Superior temporal gyrus (tissue), 1 donor: Measurements from ENCODE around the gene UBE3D.
"Not testable (repeated sequence)": the region's sequence is repeated elsewhere in the genome, so short reads cannot be mapped to it uniquely, and the experiment has no call there.

ENCODE experiments used
- DNase-seq: peaks from one replicate; pipeline ENCODE4 v3.0.0-alpha.2; 2016; ENCODE audit errors: extremely low spot score

The UBE3D gene

DNA sequence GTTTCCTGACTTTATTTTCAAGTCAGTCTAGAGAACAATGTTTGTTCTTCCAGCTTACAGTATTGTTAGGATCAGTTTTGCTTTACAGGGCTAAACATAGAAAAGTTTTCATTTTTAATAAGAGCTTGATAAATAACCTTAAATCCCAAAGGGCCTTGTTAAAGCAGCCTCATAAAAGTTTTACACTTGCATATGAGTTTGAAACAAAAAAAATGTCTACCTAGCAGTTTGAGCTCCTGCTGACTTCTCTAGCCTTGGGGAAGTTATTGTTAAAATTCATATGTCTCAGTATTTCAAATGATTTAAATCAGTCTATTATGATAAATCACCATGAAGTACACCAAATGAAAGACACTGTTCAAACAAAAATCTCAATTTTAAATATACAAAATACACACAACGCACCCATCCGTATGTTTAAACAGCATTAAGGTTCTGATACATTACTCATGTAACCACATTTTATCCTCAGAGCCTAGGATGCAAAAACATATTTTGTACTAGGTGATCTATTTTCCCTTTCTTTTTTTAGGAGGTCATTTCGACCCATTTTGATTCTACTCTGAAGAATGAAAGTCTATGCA lies 87.2 kb downstream of the UBE3D start:
- no peak for DNase-seq

- no peak for DNase-seq
These were observed 89.5 kb downstream of the UBE3D start for GRCh38 chr6:82976179-82976578.

DNA sequence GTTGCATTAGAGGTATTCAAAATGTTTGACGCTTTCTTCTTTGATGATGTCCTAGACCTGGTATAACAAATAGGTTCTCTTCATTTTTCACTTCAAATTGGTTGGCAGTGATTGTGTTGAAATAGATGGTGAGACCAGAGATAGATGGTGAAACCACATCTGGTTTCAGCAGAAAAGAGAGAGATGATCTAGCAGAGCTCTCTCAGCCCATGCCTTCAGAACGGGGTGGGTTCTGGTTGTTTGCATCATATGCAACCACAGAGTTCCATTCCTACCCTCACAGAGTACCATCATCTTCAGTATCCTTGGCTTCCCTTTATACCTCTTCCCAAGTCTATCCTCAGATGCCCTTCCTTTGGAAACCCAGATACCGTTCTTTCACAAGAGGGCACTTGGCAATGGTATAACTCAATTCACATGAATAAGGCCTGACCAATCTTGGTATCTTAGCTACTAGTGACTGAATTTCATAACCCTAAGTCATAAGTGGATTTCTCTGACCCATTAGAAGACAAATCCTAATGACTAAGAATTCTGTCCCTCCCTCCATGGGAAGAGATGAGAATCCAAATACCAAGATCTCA lies 93.7 kb downstream of the UBE3D start:
- DNase-seq = no peak

DNA sequence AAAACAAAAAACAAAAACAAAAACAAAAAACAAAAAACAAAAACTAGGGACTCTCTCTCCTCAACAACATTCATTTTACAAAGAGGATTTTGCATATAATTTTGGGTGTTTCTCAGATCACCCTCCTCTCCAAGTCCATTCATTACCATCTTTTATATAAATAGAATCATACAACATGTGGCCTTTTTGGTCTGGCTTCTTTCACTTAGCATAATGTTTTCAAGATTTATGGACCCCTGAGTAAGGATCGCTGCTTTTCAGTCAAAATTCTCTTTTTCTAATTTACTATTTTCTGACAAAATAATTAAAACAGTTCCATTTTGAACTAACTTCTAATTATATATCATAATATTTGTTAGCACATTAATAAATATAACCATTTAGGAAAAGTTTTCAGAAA lies 94.8 kb downstream of the UBE3D start:
- DNase-seq = no peak

- no peak for DNase-seq
These were observed 96.9 kb downstream of the UBE3D start for GRCh38 chr6:82968708-82969107.

GRCh38 chr6:82963191-82963925 lies 102.3 kb downstream of the UBE3D start:
- DNase-seq = no peak

- DNase-seq = no peak
These were observed 106.2 kb downstream of the UBE3D start for GRCh38 chr6:82959385-82959941.

DNA sequence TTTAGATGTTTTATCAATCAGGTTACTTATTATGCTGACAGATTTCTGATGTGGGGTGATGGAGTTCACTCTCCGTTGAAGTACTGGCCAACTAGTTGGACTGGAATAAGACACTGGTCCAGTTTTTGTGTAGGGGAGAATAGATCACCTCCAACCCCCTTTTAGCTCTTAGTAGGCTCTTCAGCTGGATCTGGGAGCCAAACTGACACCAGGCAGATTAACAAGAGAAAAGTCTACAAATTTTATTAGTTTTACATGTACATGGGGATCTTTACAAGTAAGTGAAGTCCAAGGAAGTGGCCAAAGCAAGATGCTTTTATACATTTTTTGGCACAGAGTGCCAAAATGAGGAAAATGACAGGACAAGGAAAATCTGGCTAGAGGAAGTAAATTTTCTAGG lies 107.1 kb downstream of the UBE3D start:
- DNase-seq = no peak

GRCh38 chr6:82957868-82958245 lies 107.8 kb downstream of the UBE3D start:
- DNase-seq = no peak

DNA sequence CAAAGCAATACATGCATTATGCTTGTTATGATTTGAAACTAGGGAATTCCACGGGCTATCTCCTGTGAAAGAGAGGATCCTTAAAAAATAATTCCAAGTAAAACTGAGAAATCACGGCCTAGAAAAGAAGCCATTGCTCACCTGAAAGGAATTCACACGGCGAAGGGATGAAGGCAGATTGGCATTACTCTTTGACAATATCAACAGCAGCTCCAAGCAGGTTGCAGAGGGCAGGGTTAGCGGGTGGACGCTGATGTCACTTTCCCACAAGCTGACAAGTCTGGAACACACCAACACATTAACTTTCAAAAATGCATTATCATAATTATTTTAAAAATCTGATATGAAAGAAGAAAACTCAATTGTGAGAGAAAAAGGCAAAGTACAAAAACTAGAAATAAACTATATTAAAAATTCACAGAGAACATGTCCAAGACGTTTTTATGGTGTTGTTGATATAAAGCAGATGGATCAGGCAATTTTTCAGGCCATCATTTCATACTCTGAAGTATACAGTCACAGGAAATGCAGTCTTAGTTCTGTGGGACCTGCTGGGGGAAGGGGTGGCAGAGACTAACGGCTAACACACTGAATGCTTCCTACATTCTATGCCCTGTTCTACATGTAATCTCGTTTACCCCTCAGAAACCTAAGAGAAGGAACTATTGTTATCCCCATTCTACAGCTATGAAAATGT lies 108.3 kb downstream of the UBE3D start:
- no peak for DNase-seq

DNA sequence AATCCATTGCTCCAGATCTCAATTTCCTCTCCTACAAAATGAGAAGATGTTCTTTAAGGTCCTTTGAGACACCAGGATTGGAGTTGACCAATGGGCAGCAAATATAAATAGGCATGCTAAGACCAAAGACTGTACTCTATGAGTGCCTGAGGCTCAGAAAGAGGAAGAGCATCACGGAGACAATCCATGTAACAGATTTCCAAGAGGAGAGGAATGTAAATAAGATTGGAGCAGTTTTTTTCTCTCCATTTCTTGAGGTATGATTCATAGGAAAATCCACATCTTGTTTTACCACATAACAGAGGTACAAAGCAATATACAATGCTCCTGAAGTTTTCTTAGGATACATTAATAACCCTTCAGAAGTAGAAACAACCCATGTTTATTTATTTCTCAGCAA lies 109.8 kb downstream of the UBE3D start:
- DNase-seq = no peak

DNA sequence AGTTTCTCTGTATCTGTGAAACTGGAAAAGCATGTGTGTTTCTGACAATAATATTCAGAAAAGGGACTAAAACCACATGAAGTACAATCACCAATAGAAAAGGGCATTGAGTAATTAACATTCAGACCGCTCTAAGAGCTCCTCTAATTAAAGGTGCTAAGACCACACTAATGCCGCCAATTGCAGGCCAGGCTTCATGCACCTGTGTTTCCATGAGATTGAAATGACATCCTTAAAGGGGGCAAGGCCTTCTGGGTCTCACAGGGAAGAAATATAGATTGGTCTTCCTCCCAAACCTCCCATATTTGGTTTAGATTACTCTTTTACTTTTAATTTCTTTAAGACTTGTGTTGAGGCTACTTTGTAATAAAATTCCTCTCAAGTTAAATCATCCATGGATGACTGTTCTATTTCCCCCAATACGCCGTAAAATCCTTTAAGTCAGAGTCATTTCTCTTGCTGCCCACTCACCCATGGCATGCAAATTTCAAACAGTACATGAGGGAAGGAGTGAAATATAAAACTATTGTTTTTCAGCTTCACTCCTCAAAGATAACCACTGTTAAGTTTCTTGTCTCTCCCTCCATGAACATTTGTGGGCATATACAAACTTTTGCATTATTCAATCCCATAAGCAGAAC lies 110.6 kb downstream of the UBE3D start:
- no peak for DNase-seq

- no peak for DNase-seq
These were observed 111.3 kb downstream of the UBE3D start for GRCh38 chr6:82954356-82954755.

- DNase-seq = no peak
These were observed 111.8 kb downstream of the UBE3D start for GRCh38 chr6:82953871-82954270.

- no peak for DNase-seq
These were observed 113.7 kb downstream of the UBE3D start for GRCh38 chr6:82951935-82952334.

GRCh38 chr6:82951389-82951788 lies 114.3 kb downstream of the UBE3D start:
- no peak for DNase-seq

DNA sequence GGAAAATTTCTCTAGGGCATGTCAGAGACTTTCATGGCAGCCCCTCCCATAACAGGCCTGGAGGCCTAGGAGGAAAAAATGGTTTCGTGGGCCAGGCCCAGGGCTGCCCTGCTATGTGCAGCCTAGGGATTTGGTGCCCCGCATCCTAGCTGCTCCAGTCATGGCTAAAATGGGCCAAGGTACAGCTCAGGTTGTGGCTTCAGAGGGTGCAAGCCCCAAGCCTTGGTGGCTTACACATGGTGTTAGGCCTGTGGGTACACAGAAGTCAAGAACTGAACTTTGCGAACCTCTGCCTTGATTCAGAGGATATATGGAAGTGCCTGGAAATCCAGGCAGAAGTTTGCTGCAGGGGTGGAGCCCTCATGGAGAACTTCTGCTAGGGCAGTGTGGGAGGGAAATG lies 134.7 kb downstream of the UBE3D start:
- not testable (repeated sequence) for DNase-seq

DNA sequence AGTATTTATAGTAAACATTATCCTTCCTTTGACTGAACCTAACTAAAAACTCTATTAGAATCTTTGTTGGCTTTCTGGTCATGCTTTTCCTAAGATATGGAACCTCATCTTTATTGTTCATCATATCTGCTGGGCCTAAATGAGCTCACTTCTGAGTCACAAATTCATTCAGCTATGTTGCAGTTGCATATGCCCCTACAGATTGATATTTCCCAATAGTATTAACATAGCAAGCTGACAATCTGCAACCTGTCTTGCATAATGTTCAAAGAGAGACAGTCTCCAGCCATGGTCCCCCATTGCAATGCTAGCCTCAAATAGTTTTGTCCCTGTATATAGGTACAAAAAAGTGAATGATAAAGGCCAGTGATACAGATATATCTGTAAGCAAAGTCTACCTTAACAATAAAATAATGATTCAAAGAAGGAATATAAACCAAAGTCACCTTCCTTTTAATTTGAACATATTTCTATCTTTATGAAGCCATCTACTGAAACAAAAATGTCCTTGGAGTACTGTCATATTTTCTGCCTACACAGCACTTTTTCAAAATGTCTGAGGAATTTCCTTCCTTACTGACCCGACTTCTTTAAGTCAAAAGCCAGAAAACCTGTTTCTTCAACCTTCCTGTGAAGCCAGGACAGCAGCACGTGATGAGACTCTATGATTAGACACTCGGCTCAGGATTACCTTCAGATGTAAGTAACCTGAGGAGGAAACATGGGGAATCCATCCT lies 140.7 kb downstream of the UBE3D start:
- DNase-seq = no peak

- no peak for DNase-seq
These were observed 144.4 kb downstream of the UBE3D start for GRCh38 chr6:82921258-82921657.

DNA sequence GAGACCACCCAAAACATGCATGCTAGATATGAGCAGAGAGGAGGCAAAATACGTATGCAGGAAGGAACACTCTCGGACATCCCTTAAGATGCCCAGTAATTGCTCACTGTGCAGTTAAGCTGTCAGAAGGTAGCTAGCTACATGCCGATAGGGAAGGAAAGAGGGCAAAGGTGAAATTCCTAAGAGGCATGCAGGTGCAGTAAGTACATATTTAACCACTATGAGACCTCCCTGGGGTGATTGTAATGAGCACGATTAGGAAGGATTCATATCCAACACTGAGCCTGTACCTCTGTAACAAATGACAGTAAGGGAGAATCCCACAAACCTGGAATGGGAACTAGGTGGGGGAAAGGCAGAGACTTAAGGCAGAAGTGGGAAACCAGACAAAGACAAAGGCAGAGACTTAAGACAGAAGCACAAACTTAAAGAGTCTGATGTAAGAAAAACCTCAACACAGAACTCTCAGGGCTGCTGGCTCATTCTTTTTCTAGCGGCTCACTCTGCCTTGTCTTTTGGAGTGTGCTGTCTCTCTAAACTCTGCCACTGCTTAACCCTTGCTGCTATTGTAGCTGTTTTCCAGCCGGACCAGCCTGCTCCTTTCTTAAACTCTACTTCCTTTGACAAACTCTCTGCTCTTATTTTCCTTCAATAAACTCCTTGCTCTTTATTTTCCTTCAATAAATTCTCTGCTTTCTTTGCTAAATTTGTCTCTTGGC lies 148.1 kb downstream of the UBE3D start:
- DNase-seq = no peak

- no peak for DNase-seq
These were observed 150.0 kb downstream of the UBE3D start for GRCh38 chr6:82915666-82916065.
